Bronchial epithelial cell (primary cell): ENCODE measurements around the gene PRRT1. TPM values are rescaled to one million over a fixed set of nuclear protein-coding genes. Genes with fewer than 3 reads are reported as not detected.
"Not testable (repeated sequence)": the region's sequence is repeated elsewhere in the genome, so short reads cannot be mapped to it uniquely, and the experiment has no call there.

ENCODE experiments used
- DNase-seq: peaks from one replicate; pipeline ENCODE4 v3.0.0-alpha.2; 2010; ENCODE audit warnings: low read depth
- FAIRE-seq: peaks from 2 replicates; lab custom pipeline; 2011; peaks lifted over from hg19 to GRCh38; lab: Jason Lieb, UNC
- H3K27me3 ChIP-seq: 2 replicates; pipeline ENCODE4 v1.5.1; 2011; ENCODE audit warnings: low read length; ENCODE audit not compliant: control insufficient read depth, insufficient read depth
- H3K36me3 ChIP-seq: 2 replicates; pipeline ENCODE4 v1.5.1; 2011; ENCODE audit warnings: low read length; ENCODE audit not compliant: control insufficient read depth, insufficient read depth
- H3K4me3 ChIP-seq: 2 replicates; pipeline ENCODE4 v1.5.1; 2011; ENCODE audit warnings: mild to moderate bottlenecking, low read depth, low read length, control low read depth
- CTCF ChIP-seq: IDR thresholded peaks from 2 replicates; pipeline ENCODE4 v1.5.1; 2011; ENCODE audit warnings: mild to moderate bottlenecking, moderate library complexity, low read length, control low read depth, inconsistent platforms; ENCODE audit not compliant: insufficient read depth, severe bottlenecking
- total RNA-seq: library from RNA; depleted of rRNA; stranded (reverse); fragments of >200 nt; gene quantifications from 2 replicates; pipeline ENCODE4 v1.2.1, GENCODE V29; 2014

The PRRT1 gene
- total RNA-seq, 1 donor from 2014 or later = not detected

GRCh38 chr6:32146287-32146686 is 5.5 kb downstream of the PRRT1 start:
- FAIRE-seq (no peak), DNase-seq (peak; percentile 38)
- Histone ChIP-seq H3K27me3 (no peaks in the 10 kb centered on the region), H3K4me3 (no peak overlapping the region), H3K36me3 (no peaks in the 10 kb centered on the region)
- no peak for TF ChIP-seq CTCF

- FAIRE-seq, H3K4me3 ChIP-seq, DNase-seq, H3K27me3 ChIP-seq, H3K36me3 ChIP-seq: not testable (repeated sequence)
Observed at GRCh38 chr6:32144238-32144637, 7.5 kb downstream of the PRRT1 start.

- no peak overlapping the region for H3K4me3 ChIP-seq
- no peak for TF ChIP-seq CTCF
- no peaks in the 10 kb centered on the region for H3K36me3 ChIP-seq
- no peak for FAIRE-seq
- H3K27me3 ChIP-seq = no peaks in the 10 kb centered on the region
- no peak for DNase-seq
Observed at GRCh38 chr6:32140420-32141046, 11.2 kb downstream of the PRRT1 start.

GRCh38 chr6:32139590-32139989 is 12.1 kb downstream of the PRRT1 start:
- H3K36me3 ChIP-seq = no peaks in the 10 kb centered on the region
- DNase-seq = no peak
- no peaks in the 10 kb centered on the region for H3K27me3 ChIP-seq
- FAIRE-seq = no peak
- TF ChIP-seq CTCF = no peak
- no peak overlapping the region for H3K4me3 ChIP-seq

GRCh38 chr6:32137454-32137853 is 14.3 kb downstream of the PRRT1 start:
- no peak overlapping the region for H3K4me3 ChIP-seq
- no peak for FAIRE-seq
- no peaks in the 10 kb centered on the region for H3K27me3 ChIP-seq
- DNase-seq = no peak
- TF ChIP-seq CTCF = no peak
- no peaks in the 10 kb centered on the region for H3K36me3 ChIP-seq

GRCh38 chr6:32133786-32134185 is 18.0 kb downstream of the PRRT1 start:
- Histone ChIP-seq H3K36me3 (no peaks in the 10 kb centered on the region), H3K4me3 (no peak overlapping the region), H3K27me3 (no peaks in the 10 kb centered on the region)
- DNase-seq (no peak), FAIRE-seq (no peak)
- no peak for TF ChIP-seq CTCF
